Measurements from ENCODE around the gene PTOV1.

PTOV1 gene

DNA sequence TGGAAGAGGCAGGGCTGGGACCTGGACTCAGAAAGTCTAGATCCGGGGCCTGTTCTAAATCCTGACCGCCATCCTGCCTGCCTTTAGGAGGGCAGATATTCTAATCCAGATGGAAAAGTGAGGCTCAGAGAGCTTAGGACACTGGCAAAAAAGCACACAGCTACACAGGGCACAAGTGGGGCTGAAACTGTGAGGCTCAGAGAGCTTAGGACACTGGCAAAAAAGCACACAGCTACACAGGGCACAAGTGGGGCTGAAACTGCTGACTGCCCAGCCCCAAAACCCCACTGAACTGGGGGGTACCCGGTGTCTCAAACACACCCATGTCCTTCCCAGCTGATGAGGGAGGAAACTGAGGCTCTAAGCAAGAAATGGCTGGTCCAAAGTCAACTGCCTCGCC lies 24.2 kb downstream of the PTOV1 start:
- H3K36me3 ChIP-seq (ENCODE audit: control insufficient read depth, insufficient read depth, low read length) = peaks cover 8% of the 10 kb centered on the region
- H3K27me3 ChIP-seq (replicated peaks; ENCODE audit: control insufficient read depth, insufficient read depth, low read length) = no peaks in the 10 kb centered on the region
- H3K4me3 ChIP-seq (replicated peaks; ENCODE audit: low read depth, low read length) = peak overlapping the region; percentile 98
- TF ChIP-seq, protein P1, sequence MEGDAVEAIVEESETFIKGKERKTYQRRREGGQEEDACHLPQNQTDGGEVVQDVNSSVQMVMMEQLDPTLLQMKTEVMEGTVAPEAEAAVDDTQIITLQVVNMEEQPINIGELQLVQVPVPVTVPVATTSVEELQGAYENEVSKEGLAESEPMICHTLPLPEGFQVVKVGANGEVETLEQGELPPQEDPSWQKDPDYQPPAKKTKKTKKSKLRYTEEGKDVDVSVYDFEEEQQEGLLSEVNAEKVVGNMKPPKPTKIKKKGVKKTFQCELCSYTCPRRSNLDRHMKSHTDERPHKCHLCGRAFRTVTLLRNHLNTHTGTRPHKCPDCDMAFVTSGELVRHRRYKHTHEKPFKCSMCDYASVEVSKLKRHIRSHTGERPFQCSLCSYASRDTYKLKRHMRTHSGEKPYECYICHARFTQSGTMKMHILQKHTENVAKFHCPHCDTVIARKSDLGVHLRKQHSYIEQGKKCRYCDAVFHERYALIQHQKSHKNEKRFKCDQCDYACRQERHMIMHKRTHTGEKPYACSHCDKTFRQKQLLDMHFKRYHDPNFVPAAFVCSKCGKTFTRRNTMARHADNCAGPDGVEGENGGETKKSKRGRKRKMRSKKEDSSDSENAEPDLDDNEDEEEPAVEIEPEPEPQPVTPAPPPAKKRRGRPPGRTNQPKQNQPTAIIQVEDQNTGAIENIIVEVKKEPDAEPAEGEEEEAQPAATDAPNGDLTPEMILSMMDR (IDR thresholded peaks at IDR 0.05; ENCODE audit: insufficient read depth, low read length, poor library complexity, severe bottlenecking) = no peak
- DNase-seq (ENCODE audit: extremely low read depth, insufficient read length) = no peak

DNA sequence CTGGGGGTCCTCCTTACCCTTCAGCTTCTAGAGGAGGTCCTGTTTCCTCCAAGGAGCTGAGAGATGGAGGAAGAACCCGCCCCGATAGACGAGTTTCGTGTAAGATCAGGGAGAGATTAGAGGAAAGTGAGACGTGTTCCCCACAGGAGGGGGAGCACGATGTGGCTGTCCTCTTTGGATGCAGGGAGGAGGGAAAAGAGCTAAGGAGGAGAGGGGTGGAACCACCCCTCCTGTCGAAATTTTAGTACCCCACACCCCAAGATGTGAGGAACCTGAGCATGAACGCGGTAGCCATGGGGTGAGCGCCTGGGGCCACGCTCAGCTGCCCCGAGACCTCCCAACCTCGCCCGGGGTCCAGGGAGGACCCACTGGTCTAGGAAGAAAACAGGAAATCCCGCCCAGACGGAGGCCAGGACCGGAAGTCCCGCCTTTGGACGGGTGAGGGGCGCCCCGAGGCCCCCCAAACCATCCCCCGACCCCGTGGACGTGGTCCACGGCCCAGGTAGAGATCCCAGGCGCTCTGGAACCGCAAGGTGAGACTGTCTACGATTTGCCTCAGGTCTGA lies 25.0 kb downstream of the PTOV1 start:
- peak overlapping the region; percentile 98 for H3K4me3 ChIP-seq (replicated peaks; ENCODE audit: low read depth, low read length)
- DNase-seq (ENCODE audit: extremely low read depth, insufficient read length) = no peak
- H3K36me3 ChIP-seq (ENCODE audit: control insufficient read depth, insufficient read depth, low read length) = peaks cover 13% of the 10 kb centered on the region
- TF ChIP-seq, protein P1 (IDR thresholded peaks at IDR 0.05; ENCODE audit: insufficient read depth, low read length, poor library complexity, severe bottlenecking) = no peak
- no peaks in the 10 kb centered on the region for H3K27me3 ChIP-seq (replicated peaks; ENCODE audit: control insufficient read depth, insufficient read depth, low read length)

DNA sequence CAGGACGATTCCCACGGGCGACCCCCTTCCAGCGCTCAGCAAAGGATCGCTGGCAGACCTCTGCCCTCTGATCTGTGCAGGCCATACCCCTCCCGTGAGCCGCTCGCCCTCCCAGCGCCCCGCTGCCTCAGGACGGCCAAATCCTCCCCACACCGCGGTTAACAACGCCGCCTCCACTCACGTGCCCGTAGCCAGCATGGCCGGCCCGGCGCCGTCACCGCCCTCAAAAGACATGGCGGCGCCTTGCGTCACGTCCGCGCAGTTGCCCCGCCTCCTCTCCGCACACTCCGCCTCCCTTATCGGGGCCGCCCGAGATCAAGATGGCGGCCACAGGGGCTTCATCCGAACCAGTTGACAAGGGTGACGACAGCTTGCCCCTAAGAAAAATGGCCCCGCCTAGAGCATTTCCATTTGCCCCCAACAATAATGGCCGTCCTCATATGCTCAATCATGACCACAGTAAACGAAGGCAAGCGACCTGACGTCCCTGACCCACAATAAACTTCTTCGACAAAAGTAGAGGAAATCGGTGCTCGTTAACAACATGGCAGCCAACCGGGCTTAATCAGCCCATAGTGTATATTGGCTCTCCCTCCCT lies 25.6 kb downstream of the PTOV1 start:
- peak; percentile 98 for DNase-seq (ENCODE audit: extremely low read depth, insufficient read length)
- TF ChIP-seq, protein P1 (IDR thresholded peaks at IDR 0.05; ENCODE audit: insufficient read depth, low read length, poor library complexity, severe bottlenecking) = no peak
- Histone ChIP-seq H3K27me3 (replicated peaks; ENCODE audit: control insufficient read depth, insufficient read depth, low read length) (no peaks in the 10 kb centered on the region), H3K4me3 (replicated peaks; ENCODE audit: low read depth, low read length) (peak overlapping the region; percentile 98), H3K36me3 (ENCODE audit: control insufficient read depth, insufficient read depth, low read length) (peaks cover 18% of the 10 kb centered on the region)

DNA sequence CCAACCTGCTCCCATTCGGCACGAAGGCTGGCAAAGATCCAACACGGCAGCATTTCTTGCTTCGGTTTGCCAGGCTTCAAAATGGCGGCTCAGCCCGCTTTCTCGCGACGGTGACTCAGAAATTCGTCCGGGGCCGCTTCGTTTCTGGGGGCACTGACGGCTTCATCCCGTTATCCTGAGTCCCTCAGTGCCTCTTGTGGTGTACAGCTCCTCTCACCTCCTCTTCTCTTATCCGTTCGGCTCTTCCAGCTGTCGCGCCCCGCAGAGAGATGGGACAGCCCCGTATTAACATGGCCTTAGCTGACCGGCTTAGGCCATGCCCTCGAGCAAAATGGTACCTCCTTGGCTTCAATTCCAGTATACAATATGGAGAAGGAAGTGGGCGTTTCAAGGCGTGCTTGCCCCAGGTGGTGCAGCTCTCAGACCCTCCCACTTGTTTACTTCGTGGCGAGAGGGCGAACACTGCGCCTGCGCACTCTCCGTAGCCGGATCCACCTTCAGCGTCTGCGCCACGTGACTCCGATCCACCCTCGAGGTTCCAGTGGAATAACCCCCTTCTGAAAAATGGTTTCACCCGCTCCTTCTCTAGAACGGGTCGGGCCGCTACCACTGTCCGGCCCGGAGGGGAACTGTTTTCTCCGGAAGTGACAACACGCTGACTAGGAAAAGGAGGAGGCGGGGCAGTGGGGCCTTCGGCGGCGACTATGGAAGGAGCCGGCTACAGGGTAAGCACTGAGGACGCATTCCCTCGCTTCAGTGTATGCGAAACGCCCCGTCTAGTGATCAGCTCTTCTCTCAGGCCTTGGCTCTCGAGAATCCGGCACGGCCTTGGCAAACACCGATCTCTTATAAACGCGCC lies 26.3 kb downstream of the PTOV1 start, which contains the start of the genes AKT1S1 and TBC1D17:
AKT1S1 (minus strand) TSS at position 336 of the 859 bp plus-strand sequence. CDS start 4,060 bp downstream, outside the sequence.
TBC1D17 (plus strand) TSS at position 683 of the 859 bp plus-strand sequence; CDS start at position 705, 22 bp downstream.
- Histone ChIP-seq H3K27me3 (replicated peaks; ENCODE audit: control insufficient read depth, insufficient read depth, low read length) (no peaks in the 10 kb centered on the region), H3K4me3 (replicated peaks; ENCODE audit: low read depth, low read length) (peak within 1 kb of the TSS; percentile 98), H3K36me3 (ENCODE audit: control insufficient read depth, insufficient read depth, low read length) (peaks cover 22% of the 10 kb centered on the region)
- peak; percentile 100 for DNase-seq (ENCODE audit: extremely low read depth, insufficient read length)
- TF ChIP-seq, protein P1 (IDR thresholded peaks at IDR 0.05; ENCODE audit: insufficient read depth, low read length, poor library complexity, severe bottlenecking) = no peak

DNA sequence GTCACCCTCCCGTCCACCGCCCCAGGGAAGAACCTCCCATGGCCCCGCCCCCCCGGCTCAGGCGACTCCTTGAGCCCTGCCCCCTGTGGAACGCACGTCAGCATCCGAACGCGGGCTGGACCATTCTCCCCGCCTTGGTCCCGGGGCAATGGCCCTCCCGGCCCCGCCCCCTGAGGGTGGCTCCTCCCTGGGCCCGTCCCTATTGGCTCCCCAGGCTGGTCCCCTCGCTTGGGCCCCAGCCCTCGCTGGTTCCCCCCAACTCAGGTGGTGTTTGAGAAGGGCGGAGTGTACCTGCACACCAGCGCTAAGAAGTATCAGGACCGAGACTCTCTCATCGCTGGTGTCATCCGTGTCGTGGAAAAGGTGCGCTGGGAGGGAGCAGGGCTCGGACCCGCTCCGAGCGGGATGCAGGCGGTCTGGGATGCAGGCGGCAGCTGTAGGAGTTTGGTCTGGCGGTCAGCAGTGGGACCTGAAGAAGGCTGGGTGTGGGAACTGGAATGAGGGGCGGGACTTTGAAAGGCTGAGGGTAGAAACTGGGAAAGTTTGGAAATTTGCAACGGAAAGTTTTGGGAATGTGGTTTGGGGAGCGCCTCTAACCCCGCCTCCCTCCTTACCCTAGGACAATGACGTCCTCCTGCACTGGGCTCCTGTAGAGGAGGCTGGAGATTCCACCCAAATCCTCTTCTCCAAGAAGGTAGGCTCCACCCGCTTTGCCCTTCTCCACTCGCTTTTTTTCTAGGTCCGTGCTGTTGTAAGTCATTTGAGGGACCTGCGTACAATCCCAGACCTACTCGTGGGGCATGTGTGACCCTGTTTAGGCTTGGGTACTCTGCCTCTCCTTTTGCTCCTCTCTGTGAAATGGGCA lies 27.2 kb downstream of the PTOV1 start:
- TF ChIP-seq, protein P1 (IDR thresholded peaks at IDR 0.05; ENCODE audit: insufficient read depth, low read length, poor library complexity, severe bottlenecking) = no peak
- Histone ChIP-seq H3K4me3 (replicated peaks; ENCODE audit: low read depth, low read length) (peak overlapping the region; percentile 98), H3K27me3 (replicated peaks; ENCODE audit: control insufficient read depth, insufficient read depth, low read length) (no peaks in the 10 kb centered on the region), H3K36me3 (ENCODE audit: control insufficient read depth, insufficient read depth, low read length) (peaks cover 29% of the 10 kb centered on the region)
- peak; percentile 96 for DNase-seq (ENCODE audit: extremely low read depth, insufficient read length)
